SK-N-MC (cell line): ENCODE data around the gene PDSS2.

Experiments used
- EZH2 ChIP-seq: fragments of 200-600 bp; sonication (generic); IDR thresholded peaks from one replicate; pipeline ENCODE4 v1.6.1; 2017; ENCODE audit warnings: antibody characterized with exemption
- FOXP2 ChIP-seq: optimal IDR thresholded peaks from 2 replicates; pipeline ENCODE3; 2011; ENCODE audit warnings: mild to moderate bottlenecking, moderate library complexity; ENCODE audit not compliant: insufficient read depth; ENCODE audit errors: extremely low read length, control extremely low read depth
- POLR2AphosphoS5 ChIP-seq: IDR thresholded peaks from 2 replicates; pipeline ENCODE4 v1.6.1; 2012; ENCODE audit warnings: mild to moderate bottlenecking, low read depth, low read length, borderline replicate concordance

- no peak for TF ChIP-seq EZH2
- no peak for TF ChIP-seq POLR2AphosphoS5
- TF ChIP-seq FOXP2 = no peak
Measured at GRCh38 chr6:107217248-107217647, 242.1 kb downstream of the PDSS2 start.
